ENCODE results near the gene MPEG1. TPM values are rescaled to one million over a fixed set of nuclear protein-coding genes. Genes with fewer than 3 reads are reported as not detected.

The MPEG1 gene
- total RNA-seq, 2 donors from 2014 or later = 1.3 to 3.9 TPM

- H3K36me3 ChIP-seq (replicated peaks in 1 of 2; ENCODE audit: insufficient read depth in 1 of 2, low read depth in 2 of 2) = no peaks in the 10 kb centered on the region
- no peaks in the 10 kb centered on the region for H3K27me3 ChIP-seq
- intact Hi-C loops (cut with DNase I) = no loop called here
- no peaks in the 10 kb centered on the region for H3K9me3 ChIP-seq
- no peak overlapping the region for H3K4me3 ChIP-seq
- DNase-seq = no peak
- no peak for ATAC-seq
- TF ChIP-seq, protein P1, sequence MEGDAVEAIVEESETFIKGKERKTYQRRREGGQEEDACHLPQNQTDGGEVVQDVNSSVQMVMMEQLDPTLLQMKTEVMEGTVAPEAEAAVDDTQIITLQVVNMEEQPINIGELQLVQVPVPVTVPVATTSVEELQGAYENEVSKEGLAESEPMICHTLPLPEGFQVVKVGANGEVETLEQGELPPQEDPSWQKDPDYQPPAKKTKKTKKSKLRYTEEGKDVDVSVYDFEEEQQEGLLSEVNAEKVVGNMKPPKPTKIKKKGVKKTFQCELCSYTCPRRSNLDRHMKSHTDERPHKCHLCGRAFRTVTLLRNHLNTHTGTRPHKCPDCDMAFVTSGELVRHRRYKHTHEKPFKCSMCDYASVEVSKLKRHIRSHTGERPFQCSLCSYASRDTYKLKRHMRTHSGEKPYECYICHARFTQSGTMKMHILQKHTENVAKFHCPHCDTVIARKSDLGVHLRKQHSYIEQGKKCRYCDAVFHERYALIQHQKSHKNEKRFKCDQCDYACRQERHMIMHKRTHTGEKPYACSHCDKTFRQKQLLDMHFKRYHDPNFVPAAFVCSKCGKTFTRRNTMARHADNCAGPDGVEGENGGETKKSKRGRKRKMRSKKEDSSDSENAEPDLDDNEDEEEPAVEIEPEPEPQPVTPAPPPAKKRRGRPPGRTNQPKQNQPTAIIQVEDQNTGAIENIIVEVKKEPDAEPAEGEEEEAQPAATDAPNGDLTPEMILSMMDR (IDR thresholded peaks at IDR 0.05) = no peak
- no peak for TF ChIP-seq POLR2A (IDR thresholded peaks at IDR 0.05)
- H3K27ac ChIP-seq = no peak overlapping the region
- 77 to 88% methylated on average over 4 of the region's 4 CpGs for WGBS, 2 donors
- no peaks in the 10 kb centered on the region for H3K4me1 ChIP-seq
Measured at GRCh38 chr11:59259047-59259446, 46.3 kb upstream of the MPEG1 start.

DNA sequence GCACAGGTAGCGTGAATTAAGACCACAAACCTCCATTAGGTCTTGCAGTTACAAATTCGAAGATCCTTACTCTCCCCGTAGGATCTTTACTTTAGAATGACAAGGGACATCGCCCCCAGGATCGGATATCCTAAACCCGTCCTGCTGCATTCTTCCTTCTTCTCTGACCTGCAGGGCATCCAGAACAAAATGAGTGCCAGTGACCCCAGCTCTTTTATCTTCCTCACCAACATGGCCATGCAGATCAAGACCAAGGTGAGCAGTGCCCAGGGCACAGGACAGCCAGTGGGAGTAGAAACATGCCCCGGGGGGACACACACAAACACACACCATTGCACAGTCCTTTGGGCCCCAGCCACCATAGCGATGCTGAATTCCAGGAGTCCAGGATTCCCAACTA lies 42.6 kb upstream of the MPEG1 start:
- no peak for ATAC-seq
- intact Hi-C loops (cut with DNase I) = no loop called here

DNA sequence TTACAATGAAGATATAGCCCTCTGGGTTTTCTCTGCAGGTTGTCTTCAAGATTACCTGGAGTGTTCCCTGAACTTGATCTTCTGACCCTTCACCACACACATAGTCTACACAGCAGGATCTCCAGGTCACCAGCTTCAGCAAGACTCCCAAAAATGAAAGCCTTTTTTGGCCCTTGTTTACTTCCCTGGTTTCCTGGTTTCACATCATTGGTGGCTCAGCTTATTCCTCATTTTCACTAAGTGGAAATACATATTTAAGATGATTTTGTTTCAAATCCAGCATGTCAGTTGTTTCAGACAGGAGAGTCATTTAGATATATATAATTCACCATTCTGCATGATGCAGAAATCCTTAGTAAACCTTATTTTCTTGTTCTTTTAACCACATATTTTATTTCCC lies 41.6 kb upstream of the MPEG1 start:
- no peaks in the 10 kb centered on the region for H3K36me3 ChIP-seq (replicated peaks in 1 of 2; ENCODE audit: insufficient read depth in 1 of 2, low read depth in 2 of 2)
- H3K27me3 ChIP-seq = no peaks in the 10 kb centered on the region
- ATAC-seq = no peak
- no peak overlapping the region for H3K4me3 ChIP-seq
- H3K27ac ChIP-seq = no peak overlapping the region
- no peak for DNase-seq
- H3K9me3 ChIP-seq = no peaks in the 10 kb centered on the region
- TF ChIP-seq POLR2A (IDR thresholded peaks at IDR 0.05) = no peak
- TF ChIP-seq, protein P1 (IDR thresholded peaks at IDR 0.05) = no peak
- intact Hi-C loops (cut with DNase I) = no loop called here
- H3K4me1 ChIP-seq = no peaks in the 10 kb centered on the region

More for the DNA sequence above, 42.6 kb upstream of the MPEG1 start:
- H3K4me1 ChIP-seq = no peaks in the 10 kb centered on the region
- no peak for DNase-seq
- H3K36me3 ChIP-seq (replicated peaks in 1 of 2; ENCODE audit: insufficient read depth in 1 of 2, low read depth in 2 of 2) = no peaks in the 10 kb centered on the region
- no peaks in the 10 kb centered on the region for H3K27me3 ChIP-seq
- WGBS, 2 donors = 50 to 56% methylated on average over 8 of the region's 8 CpGs
- no peak overlapping the region for H3K4me3 ChIP-seq
- TF ChIP-seq, protein P1 (IDR thresholded peaks at IDR 0.05) = no peak
- TF ChIP-seq POLR2A (IDR thresholded peaks at IDR 0.05) = no peak
- H3K27ac ChIP-seq = no peak overlapping the region
- H3K9me3 ChIP-seq = no peaks in the 10 kb centered on the region

DNA sequence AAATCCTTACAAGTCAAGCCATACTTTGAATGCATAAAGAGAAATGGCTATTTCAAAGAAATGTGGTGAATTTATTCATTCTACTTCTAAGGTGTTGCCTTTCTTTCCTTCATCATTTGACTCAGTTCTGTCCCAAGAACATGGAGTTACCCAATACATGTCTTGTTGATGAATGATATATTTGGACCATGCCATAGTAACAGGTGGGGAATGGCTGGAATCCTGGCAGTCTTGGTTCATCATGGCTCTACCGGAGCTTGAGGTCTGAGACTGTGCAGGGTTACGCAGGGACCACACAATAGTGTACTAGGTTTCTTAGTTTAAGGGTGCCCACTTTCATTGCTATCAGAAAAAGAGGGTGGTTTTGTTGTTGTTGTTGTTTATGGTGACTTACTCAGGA lies 40.3 kb upstream of the MPEG1 start:
- Histone ChIP-seq H3K9me3 (no peaks in the 10 kb centered on the region), H3K27ac (no peak overlapping the region), H3K4me1 (no peaks in the 10 kb centered on the region), H3K36me3 (replicated peaks in 1 of 2; ENCODE audit: insufficient read depth in 1 of 2, low read depth in 2 of 2) (no peaks in the 10 kb centered on the region), H3K4me3 (no peak overlapping the region), H3K27me3 (no peaks in the 10 kb centered on the region)
- WGBS, 2 donors = 86 to 91% methylated on average over 2 of the region's 2 CpGs
- DNase-seq (no peak), ATAC-seq (no peak)
- intact Hi-C loops (cut with DNase I) = no loop called here
- no peak for TF ChIP-seq POLR2A (IDR thresholded peaks at IDR 0.05)
- TF ChIP-seq, protein P1 (IDR thresholded peaks at IDR 0.05) = no peak

DNA sequence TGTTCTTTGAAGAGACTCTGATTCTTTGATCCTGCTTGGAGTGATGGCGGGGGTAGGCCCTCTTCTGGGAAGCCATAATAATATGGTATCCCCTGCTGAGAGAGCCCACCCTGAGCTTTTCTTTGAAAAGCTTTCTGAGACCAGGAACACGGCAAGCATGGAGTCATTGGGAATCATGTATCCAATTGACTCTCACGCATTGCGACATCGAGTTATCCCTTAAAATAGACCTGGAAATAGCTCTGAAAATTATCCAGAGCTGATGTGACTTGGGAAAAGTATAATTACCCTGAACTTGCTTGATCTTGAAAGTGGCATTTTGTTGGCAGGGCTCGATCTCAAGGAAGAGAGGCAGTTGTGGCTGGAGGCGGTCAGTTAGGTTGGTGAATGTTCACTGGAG lies 36.8 kb upstream of the MPEG1 start:
- Histone ChIP-seq H3K4me3 (no peak overlapping the region), H3K4me1 (no peaks in the 10 kb centered on the region)

More for the DNA sequence above, 36.8 kb upstream of the MPEG1 start:
- Histone ChIP-seq H3K9me3 (no peaks in the 10 kb centered on the region), H3K27ac (no peak overlapping the region), H3K36me3 (replicated peaks in 1 of 2; ENCODE audit: insufficient read depth in 1 of 2, low read depth in 2 of 2) (no peaks in the 10 kb centered on the region), H3K27me3 (no peaks in the 10 kb centered on the region)
- intact Hi-C loops (cut with DNase I) = no loop called here
- whole genome bisulfite sequencing, 2 donors = 83 to 89% methylated on average over 7 of the region's 7 CpGs
- DNase-seq = no peak
- TF ChIP-seq, protein P1 (IDR thresholded peaks at IDR 0.05) = no peak
- no peak for TF ChIP-seq POLR2A (IDR thresholded peaks at IDR 0.05)
- ATAC-seq = no peak
